NK-92 (cell line): ENCODE measurements around the gene PHLPP1.
"Not testable (repeated sequence)": the region's sequence is repeated elsewhere in the genome, so short reads cannot be mapped to it uniquely, and the experiment has no call there.

Experiments
- DNase-seq: peaks from one replicate; lab custom pipeline; 2025; ENCODE audit not compliant: unreplicated experiment; lab: John Stamatoyannopoulos, UW

The PHLPP1 gene

GRCh38 chr18:62880673-62881364 is 165.5 kb downstream of the PHLPP1 start:
- DNase-seq: no peak

GRCh38 chr18:62881509-62882016 is 166.2 kb downstream of the PHLPP1 start:
- no peak for DNase-seq

DNA sequence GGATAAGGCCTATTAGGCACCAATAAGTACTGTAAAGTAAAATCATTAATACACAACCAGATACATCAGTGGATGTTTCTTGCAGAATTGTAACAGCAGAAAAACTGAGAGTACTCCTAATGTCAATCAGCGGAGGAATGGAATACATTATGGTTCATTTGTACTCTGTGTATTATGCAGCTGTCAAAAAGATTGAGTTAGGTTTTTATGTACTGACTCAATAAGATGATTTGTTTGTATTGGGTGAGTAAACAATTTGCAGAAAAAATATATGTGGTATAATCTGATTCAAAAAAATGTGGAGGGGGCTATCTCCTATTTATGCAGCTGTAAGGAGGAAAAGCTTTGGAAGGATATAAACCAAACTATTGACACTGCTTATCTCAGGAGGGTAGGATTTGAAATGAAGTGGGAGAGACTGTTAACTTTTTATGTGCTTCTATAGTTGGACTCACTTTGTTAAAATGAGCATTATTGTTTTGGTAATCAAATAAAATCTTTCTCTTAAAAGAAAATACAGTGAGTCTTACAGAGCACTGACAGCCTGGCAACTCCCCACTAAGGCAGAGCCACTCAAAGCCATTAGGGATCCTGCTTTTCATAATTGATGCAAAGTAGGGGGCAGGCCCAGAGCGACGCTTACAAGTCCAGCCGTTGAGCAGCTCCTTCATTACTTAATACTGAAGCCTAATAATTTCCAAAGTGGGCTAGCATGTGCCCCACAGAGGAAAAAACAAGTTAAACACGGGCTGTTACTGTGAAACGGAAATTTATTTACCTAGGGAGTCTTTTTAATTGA is 168.8 kb downstream of the PHLPP1 start:
- DNase-seq: no peak

GRCh38 chr18:62885804-62886203 is 170.5 kb downstream of the PHLPP1 start:
- DNase-seq: no peak

DNA sequence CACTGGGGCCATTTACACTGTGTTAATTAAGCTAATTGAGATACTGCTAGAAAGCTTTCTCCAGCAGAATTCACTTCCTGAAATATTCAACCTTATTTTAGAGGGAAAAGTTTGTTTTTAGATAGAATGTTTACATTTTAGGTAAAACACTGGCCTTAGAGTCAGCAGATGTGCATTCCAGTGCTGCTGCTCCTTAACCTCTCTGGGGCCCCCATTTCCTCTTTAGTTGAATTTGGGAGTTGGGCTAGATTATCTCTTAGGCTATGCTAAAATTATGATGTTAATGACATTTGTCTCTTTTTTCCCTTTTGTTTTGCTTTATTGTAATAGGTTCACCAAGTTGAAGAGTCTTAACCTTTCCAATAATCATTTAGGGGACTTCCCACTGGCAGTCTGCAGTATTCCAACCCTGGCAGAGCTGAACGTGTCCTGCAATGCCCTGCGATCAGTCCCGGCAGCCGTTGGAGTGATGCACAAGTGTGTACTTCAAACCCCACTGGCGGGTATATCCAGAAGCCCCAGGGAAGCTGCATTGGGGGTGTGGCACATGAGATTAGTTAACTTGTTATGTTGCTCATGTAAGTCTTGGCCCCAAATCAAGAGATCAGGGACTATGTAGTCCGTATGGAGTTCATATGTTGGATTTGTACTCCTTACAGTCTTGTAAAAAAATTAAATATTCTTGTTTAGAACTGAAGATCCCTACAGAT is 179.5 kb downstream of the PHLPP1 start:
- DNase-seq: no peak

DNA sequence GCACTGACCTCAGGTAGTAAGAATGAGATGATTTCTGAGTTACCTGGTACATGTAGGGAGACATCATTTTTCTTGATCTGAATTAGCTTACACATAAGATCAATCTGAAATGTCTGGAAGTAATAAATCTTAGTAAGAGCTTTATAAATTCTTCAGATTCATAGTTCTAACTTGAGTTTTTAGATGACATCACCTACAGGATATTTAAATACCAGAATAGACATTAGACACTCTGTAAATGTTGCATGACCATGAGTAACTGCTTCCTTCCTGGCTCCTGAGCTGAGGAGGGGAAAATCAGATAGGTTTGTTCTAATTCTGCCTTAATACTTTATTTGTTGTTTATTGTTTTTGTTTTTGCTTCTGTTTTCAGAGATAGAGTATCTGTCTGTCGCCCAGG is 181.8 kb downstream of the PHLPP1 start:
- DNase-seq: no peak

DNA sequence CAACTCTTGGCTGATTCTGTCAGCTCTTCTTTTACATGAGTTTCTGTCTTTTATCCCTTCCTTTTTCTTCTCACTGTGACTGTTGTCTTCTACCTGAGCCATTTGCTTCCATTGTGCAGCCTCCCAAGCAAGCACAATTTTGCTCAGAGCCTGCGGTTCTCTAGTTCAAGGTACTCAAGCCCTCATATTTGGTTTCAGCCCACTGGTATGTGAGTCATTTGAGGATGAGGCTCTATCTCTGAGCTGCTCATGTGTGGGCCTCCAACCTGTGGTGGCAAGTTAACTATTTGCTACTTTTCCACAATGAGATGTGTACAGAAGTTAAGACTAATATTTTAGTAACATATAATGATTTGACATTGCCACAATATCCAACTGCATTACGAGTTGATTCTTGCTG is 183.0 kb downstream of the PHLPP1 start:
- DNase-seq: no peak

GRCh38 chr18:62899534-62899933 is 184.2 kb downstream of the PHLPP1 start:
- DNase-seq: no peak

GRCh38 chr18:62900132-62900883 is 185.0 kb downstream of the PHLPP1 start:
- no peak for DNase-seq

DNA sequence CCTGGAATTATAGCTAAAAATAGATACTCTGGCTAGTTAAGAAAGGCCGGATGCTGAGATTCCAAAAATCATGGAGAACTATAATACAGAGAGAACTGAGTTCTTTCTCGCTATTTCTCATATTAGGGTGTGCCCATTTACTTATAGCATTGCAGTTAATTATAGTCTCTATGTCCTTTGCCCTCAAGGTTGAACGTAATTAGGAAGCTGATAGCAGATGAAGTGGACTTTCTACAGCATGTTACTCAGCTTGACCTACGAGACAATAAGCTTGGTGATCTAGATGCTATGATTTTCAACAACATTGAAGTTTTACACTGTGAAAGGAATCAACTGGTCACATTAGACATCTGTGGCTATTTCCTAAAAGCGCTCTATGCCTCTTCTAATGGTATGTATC is 187.4 kb downstream of the PHLPP1 start:
- no peak for DNase-seq

DNA sequence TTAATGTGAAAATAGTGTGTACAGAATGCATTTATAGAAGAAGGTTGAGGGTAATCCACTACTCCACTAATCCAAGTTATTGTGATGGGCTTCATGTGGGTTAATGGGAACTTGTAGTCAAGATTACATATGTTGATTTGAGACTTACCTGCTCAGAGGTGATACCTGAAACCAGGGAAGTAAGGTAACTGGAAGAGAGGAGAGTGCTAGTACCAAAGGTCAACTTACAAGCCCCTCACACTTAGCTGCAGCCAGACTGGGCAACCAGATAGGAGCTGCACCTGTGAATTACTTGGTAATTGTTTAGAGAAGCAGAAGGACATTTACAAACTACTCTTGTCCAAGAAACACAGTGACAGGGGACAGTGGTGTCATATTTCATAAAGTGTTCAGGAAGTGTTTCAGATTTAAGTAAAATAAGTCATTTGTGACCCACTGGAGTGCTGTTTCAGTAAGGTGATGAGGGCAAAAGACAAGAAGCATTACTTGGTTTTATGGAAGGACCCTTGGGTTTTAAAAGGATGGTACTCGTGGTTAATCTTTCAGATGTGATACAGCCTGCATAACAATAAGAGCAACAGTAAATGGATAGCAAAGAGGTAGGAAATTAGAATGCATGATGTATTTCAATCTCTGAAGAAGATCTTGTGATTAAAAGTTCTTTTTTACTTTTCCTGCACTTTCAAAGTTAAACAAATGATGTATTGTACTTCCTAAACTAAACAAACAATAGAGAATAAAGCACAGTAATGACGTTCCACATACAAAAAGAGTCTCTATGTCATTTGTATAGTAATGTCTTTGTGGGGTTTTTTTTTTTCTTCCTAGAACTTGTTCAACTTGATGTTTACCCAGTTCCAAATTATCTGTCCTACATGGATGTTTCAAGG is 189.3 kb downstream of the PHLPP1 start:
- DNase-seq: no peak

- DNase-seq: no peak
Observed at GRCh38 chr18:62912885-62913284, 197.5 kb downstream of the PHLPP1 start.

DNA sequence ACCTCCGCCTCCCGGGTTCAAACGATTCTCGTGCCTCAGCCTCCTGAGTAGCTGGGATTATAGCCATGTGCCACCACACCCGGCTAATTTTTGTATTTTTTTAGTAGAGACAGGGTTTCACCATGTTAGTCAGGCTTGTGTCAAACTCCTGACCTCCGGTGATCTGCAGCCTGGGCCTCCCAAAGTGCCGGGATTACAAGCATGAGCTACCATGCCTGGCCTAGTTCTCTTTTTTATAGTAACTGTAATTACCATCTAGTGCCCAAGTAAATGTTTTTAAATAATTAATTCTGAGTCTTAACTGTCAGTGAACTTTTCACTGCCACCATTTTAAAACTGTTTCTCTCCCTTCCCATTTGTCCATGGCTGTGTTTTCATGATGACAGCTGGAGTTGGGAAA is 198.5 kb downstream of the PHLPP1 start:
- not testable (repeated sequence) for DNase-seq

- no peak for DNase-seq
Observed at GRCh38 chr18:62914871-62915392, 199.6 kb downstream of the PHLPP1 start.

DNA sequence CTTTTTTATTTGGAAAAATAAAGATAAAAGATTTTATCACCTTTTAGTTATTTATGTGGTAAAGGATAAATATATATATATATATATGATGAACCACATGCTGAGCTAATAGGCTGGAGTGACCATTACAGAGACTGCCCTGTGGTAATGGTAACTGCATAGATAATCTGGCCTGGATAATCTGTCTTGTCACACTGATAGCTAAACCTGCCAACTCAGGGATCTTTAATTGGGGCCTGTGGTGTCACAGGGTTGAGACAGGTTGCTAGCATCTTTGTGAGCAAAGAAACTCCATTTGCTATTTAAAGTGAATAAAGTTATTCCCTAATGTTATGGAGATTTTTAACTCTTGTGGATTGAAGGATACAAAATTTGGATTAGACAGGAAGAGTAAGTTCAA is 203.0 kb downstream of the PHLPP1 start:
- no peak for DNase-seq

DNA sequence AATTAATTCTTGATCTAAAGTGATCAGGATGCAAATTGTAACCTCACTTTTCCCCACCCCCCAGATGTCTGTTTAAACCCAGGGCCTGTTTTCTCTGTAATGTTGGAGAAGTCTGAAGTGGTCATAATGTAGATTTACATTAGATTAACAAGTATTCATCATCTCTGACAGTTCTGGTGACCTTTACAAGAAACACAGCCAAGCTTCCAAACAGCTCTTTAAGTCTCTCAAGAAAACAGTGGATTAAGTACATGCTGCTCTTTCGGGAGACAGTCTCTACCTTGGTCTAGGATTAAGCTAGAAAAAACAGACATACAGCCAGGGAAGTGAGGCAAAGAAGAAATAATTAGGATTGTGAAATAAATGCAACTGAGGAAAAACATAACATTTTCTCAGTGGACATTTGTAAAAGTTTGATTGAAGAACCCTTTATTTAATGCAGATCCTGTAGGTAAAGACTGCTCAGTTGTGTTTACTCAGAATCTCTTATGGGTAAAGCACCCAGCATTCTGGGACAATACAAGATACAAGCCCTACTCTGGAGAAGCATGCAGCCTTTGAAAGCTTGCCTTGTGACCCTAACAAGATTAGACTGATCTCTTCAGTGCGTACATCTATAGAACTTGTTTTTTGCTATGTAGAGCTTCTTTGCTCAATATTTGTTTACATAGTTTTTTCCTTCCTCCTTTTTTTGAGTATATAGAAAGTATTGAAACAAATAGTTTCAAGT is 203.9 kb downstream of the PHLPP1 start:
- DNase-seq: no peak

DNA sequence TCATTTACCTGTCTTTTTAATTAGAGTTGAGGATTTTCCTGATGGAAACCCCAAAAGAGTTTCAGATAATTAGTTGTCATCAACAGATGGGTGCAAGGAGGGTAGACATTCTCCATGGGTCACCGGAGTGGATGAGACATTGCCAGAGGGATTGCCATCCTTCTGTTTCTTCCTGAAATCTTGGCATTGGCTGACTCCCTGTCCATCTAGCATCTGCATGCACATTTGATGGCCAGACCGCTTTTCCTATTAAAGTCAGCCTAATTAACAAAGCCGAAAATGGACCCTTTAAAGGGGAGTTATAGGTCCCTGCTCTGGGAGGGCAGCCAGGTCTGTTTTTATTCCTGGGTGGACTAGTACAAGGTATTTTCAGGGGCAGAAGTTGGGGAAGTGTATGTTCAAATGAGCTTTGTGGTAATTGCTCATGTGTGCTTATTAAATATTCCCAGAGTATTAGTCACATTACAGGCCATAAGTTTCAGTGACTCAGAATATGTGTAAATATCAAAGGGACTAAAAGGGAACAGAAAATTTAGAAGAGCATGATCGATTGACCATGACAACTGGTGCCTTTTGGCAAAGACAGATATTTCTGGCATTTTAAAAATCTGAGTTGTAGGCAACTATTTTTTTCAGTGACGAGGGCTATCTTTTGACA is 209.8 kb downstream of the PHLPP1 start:
- no peak for DNase-seq

DNA sequence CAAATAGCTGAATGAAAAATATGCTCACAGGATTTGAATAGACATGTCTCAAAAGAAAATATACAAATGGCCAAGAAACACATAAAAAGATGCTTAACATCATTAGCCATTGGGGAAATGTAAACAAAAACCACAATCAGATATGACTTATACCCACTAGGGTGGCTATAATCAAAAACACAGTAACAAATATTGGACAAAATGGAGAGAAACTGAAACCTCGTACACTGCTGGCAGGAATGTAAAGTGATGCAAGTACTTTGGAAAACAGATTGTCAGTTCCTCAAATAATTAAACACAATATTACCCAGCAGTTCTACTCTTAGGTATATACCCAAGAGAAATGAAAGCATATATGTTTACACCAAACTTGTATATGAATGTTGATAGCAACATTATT is 213.0 kb downstream of the PHLPP1 start:
- no peak for DNase-seq
